Neural progenitor cell (in vitro differentiated cells): Measurements from ENCODE around the gene CTRB1.

ENCODE experiments used
- EZH2 ChIP-seq: fragments of 200-600 bp; sonication (generic); IDR thresholded peaks from 2 replicates; pipeline ENCODE4 v1.6.1; 2017; ENCODE audit warnings: antibody characterized with exemption, mild to moderate bottlenecking, moderate library complexity
- EZH2phosphoT487 ChIP-seq: fragments of 200-600 bp; sonication (generic); IDR thresholded peaks from 2 replicates; pipeline ENCODE4 v1.6.1; 2017; ENCODE audit warnings: antibody characterized with exemption
- TF ChIP-seq, protein P1 (sequence below): fragments of 200-600 bp; sonication (generic); IDR thresholded peaks from 2 replicates; pipeline ENCODE4 v1.5.1; 2017; ENCODE audit warnings: antibody characterized with exemption, mild to moderate bottlenecking

DNA sequence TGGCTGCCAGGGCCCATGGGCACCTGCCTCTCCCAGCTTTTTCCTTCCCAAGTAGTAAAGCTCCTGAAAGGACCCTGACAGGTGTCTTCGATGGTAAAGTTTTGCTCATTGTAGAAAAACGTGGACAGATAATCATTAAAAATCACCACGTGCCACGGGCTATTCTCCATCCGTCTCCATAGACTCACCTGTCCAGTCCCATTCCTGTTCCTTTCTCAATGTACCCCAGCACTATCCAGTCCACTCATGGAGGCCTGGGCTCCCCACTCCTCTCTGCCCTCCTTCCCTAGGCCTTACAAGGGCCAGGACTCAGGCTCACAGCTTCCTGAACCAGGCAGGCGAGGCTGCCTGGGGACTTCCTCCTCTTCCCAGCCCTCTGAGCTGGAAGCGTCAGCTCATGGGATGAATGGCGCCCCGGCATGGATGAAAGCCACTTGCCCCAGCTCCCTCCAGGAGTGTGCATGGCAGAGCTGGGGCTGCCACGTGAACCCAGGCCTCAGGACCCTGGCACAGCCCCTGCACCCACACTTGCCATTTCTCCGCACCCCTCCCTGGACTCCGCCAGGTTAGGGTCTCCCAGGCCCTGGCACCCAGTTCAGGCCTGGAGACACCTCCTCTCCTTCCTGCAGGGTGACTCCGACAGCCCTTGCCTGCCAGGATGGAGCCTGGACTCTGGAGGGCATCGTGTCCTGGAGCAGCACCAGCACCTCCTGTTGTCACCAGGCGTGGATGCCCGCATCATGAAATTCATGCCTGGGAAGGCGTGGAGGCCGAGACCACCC is 8.8 kb downstream of the CTRB1 start:
- TF ChIP-seq, protein P1, sequence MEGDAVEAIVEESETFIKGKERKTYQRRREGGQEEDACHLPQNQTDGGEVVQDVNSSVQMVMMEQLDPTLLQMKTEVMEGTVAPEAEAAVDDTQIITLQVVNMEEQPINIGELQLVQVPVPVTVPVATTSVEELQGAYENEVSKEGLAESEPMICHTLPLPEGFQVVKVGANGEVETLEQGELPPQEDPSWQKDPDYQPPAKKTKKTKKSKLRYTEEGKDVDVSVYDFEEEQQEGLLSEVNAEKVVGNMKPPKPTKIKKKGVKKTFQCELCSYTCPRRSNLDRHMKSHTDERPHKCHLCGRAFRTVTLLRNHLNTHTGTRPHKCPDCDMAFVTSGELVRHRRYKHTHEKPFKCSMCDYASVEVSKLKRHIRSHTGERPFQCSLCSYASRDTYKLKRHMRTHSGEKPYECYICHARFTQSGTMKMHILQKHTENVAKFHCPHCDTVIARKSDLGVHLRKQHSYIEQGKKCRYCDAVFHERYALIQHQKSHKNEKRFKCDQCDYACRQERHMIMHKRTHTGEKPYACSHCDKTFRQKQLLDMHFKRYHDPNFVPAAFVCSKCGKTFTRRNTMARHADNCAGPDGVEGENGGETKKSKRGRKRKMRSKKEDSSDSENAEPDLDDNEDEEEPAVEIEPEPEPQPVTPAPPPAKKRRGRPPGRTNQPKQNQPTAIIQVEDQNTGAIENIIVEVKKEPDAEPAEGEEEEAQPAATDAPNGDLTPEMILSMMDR, result no peak
- no peak for TF ChIP-seq EZH2
- no peak for TF ChIP-seq EZH2phosphoT487
